ENCODE results near the gene P2RY8. TPM values are rescaled to one million over a fixed set of nuclear protein-coding genes. Genes with fewer than 3 reads are reported as not detected.
A peak's percentile ranks its signal among the peaks of the same experiment; 100 is the strongest.

P2RY8 gene
- total RNA-seq (not detected in 2 replicates), polyA plus RNA-seq (0.09 TPM in 1 of 2 replicates, not detected in the other)

DNA sequence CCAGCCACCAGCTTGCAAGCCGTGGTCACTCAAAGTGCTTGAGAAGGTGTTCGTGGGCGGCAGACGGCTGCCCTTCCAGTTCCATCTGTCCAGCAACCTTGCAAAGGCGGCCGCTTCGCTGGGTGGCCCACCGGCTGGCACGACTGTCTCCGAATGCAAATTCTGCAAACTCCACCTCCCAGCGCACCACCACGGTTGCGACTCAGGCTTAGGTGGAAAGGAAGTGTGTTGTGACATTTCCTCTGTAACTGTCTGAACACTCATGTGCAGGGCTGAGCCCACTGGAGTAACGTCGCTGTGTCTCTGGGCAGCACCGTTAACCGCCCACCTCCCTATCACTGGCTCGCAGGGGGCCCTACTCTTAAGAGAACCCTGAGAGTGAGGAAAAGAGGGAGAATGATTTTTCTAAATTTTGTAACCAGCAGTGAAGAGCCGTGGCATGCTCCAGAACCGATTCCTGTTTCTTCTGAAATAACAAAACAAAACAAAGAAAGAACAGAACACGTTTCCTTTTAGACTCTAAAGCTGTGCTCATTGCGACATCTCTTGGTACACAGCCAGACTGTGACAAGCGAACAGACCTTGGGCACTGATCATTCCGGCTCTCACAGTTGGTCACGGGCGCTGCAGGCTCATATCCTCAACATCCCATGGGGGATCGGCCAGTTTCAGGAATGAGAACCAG is at the start of gene P2RY8:
P2RY8 (minus strand) TSS at position 155 of the 685 bp plus-strand sequence. CDS start 70,627 bp downstream, outside the sequence.
- TF ChIP-seq, protein P1, sequence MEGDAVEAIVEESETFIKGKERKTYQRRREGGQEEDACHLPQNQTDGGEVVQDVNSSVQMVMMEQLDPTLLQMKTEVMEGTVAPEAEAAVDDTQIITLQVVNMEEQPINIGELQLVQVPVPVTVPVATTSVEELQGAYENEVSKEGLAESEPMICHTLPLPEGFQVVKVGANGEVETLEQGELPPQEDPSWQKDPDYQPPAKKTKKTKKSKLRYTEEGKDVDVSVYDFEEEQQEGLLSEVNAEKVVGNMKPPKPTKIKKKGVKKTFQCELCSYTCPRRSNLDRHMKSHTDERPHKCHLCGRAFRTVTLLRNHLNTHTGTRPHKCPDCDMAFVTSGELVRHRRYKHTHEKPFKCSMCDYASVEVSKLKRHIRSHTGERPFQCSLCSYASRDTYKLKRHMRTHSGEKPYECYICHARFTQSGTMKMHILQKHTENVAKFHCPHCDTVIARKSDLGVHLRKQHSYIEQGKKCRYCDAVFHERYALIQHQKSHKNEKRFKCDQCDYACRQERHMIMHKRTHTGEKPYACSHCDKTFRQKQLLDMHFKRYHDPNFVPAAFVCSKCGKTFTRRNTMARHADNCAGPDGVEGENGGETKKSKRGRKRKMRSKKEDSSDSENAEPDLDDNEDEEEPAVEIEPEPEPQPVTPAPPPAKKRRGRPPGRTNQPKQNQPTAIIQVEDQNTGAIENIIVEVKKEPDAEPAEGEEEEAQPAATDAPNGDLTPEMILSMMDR (IDR thresholded peaks at IDR 0.05; ENCODE audit: low read depth, low read length): no peak
- Histone ChIP-seq H3K9me3 (ENCODE audit: low read depth) (no peaks in the 10 kb centered on the region), H3K4me3 (no peak within 1 kb of the TSS), H3K36me3 (no peaks in the 10 kb centered on the region), H3K27ac (no peak within 1 kb of the TSS), H3K4me1 (ENCODE audit: low read depth) (no peaks in the 10 kb centered on the region), H3K27me3 (no peaks in the 10 kb centered on the region)
- DNase-seq (ENCODE audit: low read depth in 1 of 2, low spot score in 1 of 2): peak in 1 of 2 donors; percentile 55

GRCh38 chrX:1584237-1585011 is 47.4 kb upstream of the P2RY8 start:
- DNase-seq (ENCODE audit: low read depth in 1 of 2, low spot score in 1 of 2): no peak
- Histone ChIP-seq H3K27ac (no peak overlapping the region), H3K27me3 (no peaks in the 10 kb centered on the region), H3K4me1 (ENCODE audit: low read depth) (no peaks in the 10 kb centered on the region), H3K9me3 (ENCODE audit: low read depth) (no peaks in the 10 kb centered on the region), H3K36me3 (no peaks in the 10 kb centered on the region), H3K4me3 (no peak overlapping the region)
- TF ChIP-seq, protein P1 (IDR thresholded peaks at IDR 0.05; ENCODE audit: low read depth, low read length): no peak

DNA sequence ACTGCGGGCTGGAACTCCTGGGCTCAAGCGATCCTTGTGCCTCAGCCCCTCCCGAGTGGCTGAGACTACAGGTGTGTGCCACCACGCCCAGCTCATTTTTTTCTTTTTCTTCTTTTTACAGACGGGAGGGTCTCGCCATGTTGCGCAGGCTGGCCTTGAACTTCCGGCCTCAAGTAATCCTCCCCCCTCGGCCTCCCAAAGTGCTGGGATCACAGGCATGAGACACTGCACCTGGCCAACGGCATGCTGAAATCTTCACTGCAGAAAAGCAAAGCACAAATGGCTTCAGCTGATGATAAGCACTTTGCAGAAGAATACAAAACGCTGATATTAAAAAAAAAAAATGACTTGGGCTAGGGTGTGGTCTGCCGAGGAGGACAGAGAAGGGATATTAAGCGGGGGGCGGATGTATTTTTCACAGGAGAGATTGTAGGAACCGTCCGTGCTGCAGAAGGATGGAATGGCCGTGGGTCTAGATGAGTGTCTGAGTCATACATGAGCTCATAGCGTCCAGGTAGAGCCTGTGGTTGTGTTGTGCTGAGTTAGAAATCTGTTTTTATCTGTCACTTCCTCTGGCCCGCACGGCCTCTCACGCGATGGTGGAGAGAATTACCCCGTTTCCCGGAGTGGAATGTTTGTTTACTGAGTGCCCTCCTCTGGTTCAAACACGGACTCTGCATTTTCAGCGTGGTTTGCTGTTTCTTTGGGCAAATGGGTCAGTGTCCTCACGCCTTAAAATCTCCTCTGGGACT is 45.9 kb upstream of the P2RY8 start:
- TF ChIP-seq, protein P1 (IDR thresholded peaks at IDR 0.05; ENCODE audit: low read depth, low read length): no peak
- DNase-seq (ENCODE audit: low read depth in 1 of 2, low spot score in 1 of 2): peak in 1 of 2 donors; percentile 11
- Histone ChIP-seq H3K4me1 (ENCODE audit: low read depth) (no peaks in the 10 kb centered on the region), H3K36me3 (no peaks in the 10 kb centered on the region), H3K9me3 (ENCODE audit: low read depth) (no peaks in the 10 kb centered on the region), H3K27me3 (no peaks in the 10 kb centered on the region), H3K4me3 (no peak overlapping the region), H3K27ac (no peak overlapping the region)

DNA sequence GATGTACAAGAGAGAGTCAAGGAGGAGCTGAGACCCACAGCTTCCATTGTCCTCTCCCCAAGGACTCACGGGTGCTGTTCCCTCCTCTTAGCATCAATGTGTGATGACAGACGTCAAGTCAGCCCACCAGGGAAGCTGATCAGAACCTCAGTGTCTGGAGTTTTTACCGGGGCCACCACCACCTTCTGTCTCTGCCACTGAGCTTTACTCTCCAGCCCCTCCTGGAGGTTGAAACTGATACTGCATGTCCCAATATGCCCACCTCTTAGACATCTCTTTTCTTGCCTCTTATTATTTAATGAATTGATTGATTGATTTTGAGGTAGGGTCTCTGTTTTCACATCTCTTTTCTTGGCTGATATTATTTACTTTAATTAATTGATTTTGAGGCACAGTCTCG is 44.1 kb upstream of the P2RY8 start:
- peak; percentile 23 to 54 for DNase-seq (ENCODE audit: low read depth in 1 of 2, low spot score in 1 of 2)
- no peaks in the 10 kb centered on the region for H3K9me3 ChIP-seq (ENCODE audit: low read depth)
- no peak overlapping the region for H3K27ac ChIP-seq
- TF ChIP-seq, protein P1 (IDR thresholded peaks at IDR 0.05; ENCODE audit: low read depth, low read length): peak; percentile 77
- no peak overlapping the region for H3K4me3 ChIP-seq
- no peaks in the 10 kb centered on the region for H3K27me3 ChIP-seq
- no peaks in the 10 kb centered on the region for H3K36me3 ChIP-seq
- H3K4me1 ChIP-seq (ENCODE audit: low read depth): no peaks in the 10 kb centered on the region

- Histone ChIP-seq H3K4me1 (ENCODE audit: low read depth) (no peaks in the 10 kb centered on the region), H3K9me3 (ENCODE audit: low read depth) (no peaks in the 10 kb centered on the region), H3K36me3 (no peaks in the 10 kb centered on the region), H3K27ac (no peak overlapping the region), H3K27me3 (no peaks in the 10 kb centered on the region), H3K4me3 (no peak overlapping the region)
- DNase-seq (ENCODE audit: low read depth in 1 of 2, low spot score in 1 of 2): no peak
- TF ChIP-seq, protein P1 (IDR thresholded peaks at IDR 0.05; ENCODE audit: low read depth, low read length): no peak
These were observed 41.7 kb upstream of the P2RY8 start for GRCh38 chrX:1578511-1579173.
